Peyer's patch (tissue), 4 donors: Measurements from ENCODE around the gene TCTN1. TPM values are rescaled to one million over a fixed set of nuclear protein-coding genes. Genes with fewer than 3 reads are reported as not detected.

Source experiments
- DNase-seq, 3 donors: peaks; one replicate each; pipeline ENCODE4 v3.0.0-alpha.2; 2017 to 2019
- H3K27ac ChIP-seq, 4 donors: fragments of 200-600 bp; sonication (generic); one replicate each; pipeline ENCODE4 v1.5.1; 2016 to 2019
- H3K27me3 ChIP-seq, 2 donors: fragments of 200-600 bp; sonication (generic); one replicate each; pipeline ENCODE4 v1.5.1; 2019
- H3K36me3 ChIP-seq, 3 donors: fragments of 200-600 bp; sonication (generic); one replicate each; pipeline ENCODE4 v1.5.1; 2016 to 2019
- H3K4me1 ChIP-seq, 4 donors: fragments of 200-600 bp; sonication (generic); one replicate each; pipeline ENCODE4 v1.5.1; 2016 to 2019
- H3K4me3 ChIP-seq, 4 donors: fragments of 200-600 bp; sonication (generic); 1 replicate in 3 of 4; 2 replicates in 1 of 4; pipeline ENCODE4 v1.5.1; 2016 to 2019; ENCODE audit warnings: mild to moderate bottlenecking in 1 of 4
- H3K9me3 ChIP-seq, 4 donors: fragments of 200-600 bp; sonication (generic); one replicate each; pipeline ENCODE4 v1.5.1; 2016 to 2019; ENCODE audit warnings: mild to moderate bottlenecking in 1 of 4
- POLR2A ChIP-seq, 2 donors: fragments of 450-650 bp; IDR thresholded peaks; one replicate each; pipeline ENCODE4 v1.5.1; 2017; ENCODE audit warnings: antibody characterized with exemption in 2 of 2, mild to moderate bottlenecking in 2 of 2, moderate library complexity in 2 of 2
- total RNA-seq, 4 donors: library from RNA; depleted of rRNA; stranded (reverse); fragments of >200 nt; gene quantifications; one replicate each; pipeline ENCODE4 v1.1.0, GENCODE V29; 2016
- TF ChIP-seq, protein P1 (sequence below), 6 experiments: fragments of 450-650 bp in 4 of 6; fragments of 200-600 bp in 2 of 6; sonication (generic) in 1 of 6; IDR thresholded peaks; one replicate each; pipeline ENCODE4 v1.5.1; 2017 to 2019; ENCODE audit warnings: antibody characterized with exemption in 6 of 6, mild to moderate bottlenecking in 3 of 6, moderate library complexity in 1 of 6

TCTN1 gene
- total RNA-seq, 4 donors from 2014 or later = 9.1 to 53.6 (median 9.7) TPM

- no peak for DNase-seq
- no peaks in the 10 kb centered on the region for H3K9me3 ChIP-seq
- H3K4me3 ChIP-seq = peak overlapping the region in 1 of 4 donors; percentile 8
- H3K36me3 ChIP-seq = no peaks in the 10 kb centered on the region
- H3K27me3 ChIP-seq = no peaks in the 10 kb centered on the region
- peaks cover 0 to 76% (median 29%) of the 10 kb centered on the region in 4 donors for H3K4me1 ChIP-seq
- H3K27ac ChIP-seq = peak overlapping the region; percentile 46 to 89 (median 76)
- TF ChIP-seq POLR2A (IDR thresholded peaks at IDR 0.05) = no peak
- TF ChIP-seq, protein P1, sequence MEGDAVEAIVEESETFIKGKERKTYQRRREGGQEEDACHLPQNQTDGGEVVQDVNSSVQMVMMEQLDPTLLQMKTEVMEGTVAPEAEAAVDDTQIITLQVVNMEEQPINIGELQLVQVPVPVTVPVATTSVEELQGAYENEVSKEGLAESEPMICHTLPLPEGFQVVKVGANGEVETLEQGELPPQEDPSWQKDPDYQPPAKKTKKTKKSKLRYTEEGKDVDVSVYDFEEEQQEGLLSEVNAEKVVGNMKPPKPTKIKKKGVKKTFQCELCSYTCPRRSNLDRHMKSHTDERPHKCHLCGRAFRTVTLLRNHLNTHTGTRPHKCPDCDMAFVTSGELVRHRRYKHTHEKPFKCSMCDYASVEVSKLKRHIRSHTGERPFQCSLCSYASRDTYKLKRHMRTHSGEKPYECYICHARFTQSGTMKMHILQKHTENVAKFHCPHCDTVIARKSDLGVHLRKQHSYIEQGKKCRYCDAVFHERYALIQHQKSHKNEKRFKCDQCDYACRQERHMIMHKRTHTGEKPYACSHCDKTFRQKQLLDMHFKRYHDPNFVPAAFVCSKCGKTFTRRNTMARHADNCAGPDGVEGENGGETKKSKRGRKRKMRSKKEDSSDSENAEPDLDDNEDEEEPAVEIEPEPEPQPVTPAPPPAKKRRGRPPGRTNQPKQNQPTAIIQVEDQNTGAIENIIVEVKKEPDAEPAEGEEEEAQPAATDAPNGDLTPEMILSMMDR (IDR thresholded peaks at IDR 0.05) = no peak
Observed at GRCh38 chr12:110578694-110579534, 35.0 kb upstream of the TCTN1 start.

DNA sequence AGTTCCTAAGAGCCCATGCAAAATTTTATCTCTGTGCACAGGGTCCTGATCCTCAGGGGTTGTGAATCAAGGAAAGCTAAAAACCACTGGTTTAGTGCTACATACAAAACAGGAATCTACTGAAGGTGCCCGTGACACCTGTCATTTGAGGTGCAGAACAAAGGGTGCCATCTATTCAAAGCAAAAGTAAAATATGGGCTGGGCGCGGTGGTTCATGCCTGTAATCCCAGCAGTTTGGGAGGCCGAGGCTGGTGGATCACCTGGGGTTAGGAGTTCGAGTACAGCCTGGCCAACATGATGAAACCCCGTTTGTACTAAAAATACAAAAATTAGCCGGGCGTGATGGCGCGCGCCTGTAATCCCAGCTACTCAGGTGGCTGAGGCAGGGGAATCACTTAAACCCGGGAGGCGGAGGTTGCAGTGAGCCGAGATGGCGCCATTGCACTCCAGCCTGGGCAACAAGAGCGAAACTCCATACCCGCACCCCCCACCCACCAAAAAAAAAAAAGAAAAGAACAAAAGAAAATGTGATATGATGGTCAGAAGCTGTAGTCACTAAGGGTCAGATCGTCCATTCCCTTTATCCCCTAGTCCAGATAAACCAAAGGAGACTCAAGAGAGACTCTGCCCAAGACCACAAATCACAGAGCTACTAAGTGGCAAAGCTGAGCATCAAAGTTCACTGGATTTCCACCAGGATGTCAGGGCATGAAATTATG is 34.2 kb upstream of the TCTN1 start:
- no peak for DNase-seq
- TF ChIP-seq, protein P1 (IDR thresholded peaks at IDR 0.05) = no peak
- TF ChIP-seq POLR2A (IDR thresholded peaks at IDR 0.05) = no peak
- Histone ChIP-seq H3K9me3 (no peaks in the 10 kb centered on the region), H3K27me3 (no peaks in the 10 kb centered on the region), H3K27ac (peak overlapping the region; percentile 46 to 89 (median 76)), H3K4me3 (no peak overlapping the region), H3K36me3 (no peaks in the 10 kb centered on the region), H3K4me1 (peaks cover 0 to 74% (median 29%) of the 10 kb centered on the region in 4 donors)

GRCh38 chr12:110581931-110582275 is 32.0 kb upstream of the TCTN1 start:
- peak overlapping the region; percentile 90 to 99 (median 94) for H3K4me3 ChIP-seq
- peaks cover 0 to 54% (median 24%) of the 10 kb centered on the region in 4 donors for H3K4me1 ChIP-seq
- no peaks in the 10 kb centered on the region for H3K9me3 ChIP-seq
- H3K27ac ChIP-seq = peak overlapping the region; percentile 85 to 95 (median 92)
- TF ChIP-seq POLR2A (IDR thresholded peaks at IDR 0.05) = peak in 1 of 2 donors; percentile 12
- TF ChIP-seq, protein P1 (IDR thresholded peaks at IDR 0.05) = no peak
- DNase-seq = no peak
- no peaks in the 10 kb centered on the region for H3K36me3 ChIP-seq
- H3K27me3 ChIP-seq = no peaks in the 10 kb centered on the region

- H3K36me3 ChIP-seq = no peaks in the 10 kb centered on the region
- peak overlapping the region; percentile 85 to 95 (median 92) for H3K27ac ChIP-seq
- no peaks in the 10 kb centered on the region for H3K27me3 ChIP-seq
- peak; percentile 67 to 78 (median 78) for DNase-seq
- peak in 1 of 2 donors; percentile 18 for TF ChIP-seq POLR2A (IDR thresholded peaks at IDR 0.05)
- TF ChIP-seq, protein P1 (IDR thresholded peaks at IDR 0.05) = peak in 1 of 6 experiments; percentile 5
- peak overlapping the region; percentile 90 to 99 (median 94) for H3K4me3 ChIP-seq
- peaks cover 0 to 48% (median 21%) of the 10 kb centered on the region in 4 donors for H3K4me1 ChIP-seq
- H3K9me3 ChIP-seq = no peaks in the 10 kb centered on the region
Observed at GRCh38 chr12:110582276-110583136, 31.4 kb upstream of the TCTN1 start.
